HS-5 (cell line): Measurements from ENCODE around the gene INHBA.

Experiments used
- DNase-seq: peaks from one replicate; pipeline ENCODE4 v3.0.0-alpha.2; 2012; ENCODE audit warnings: low read depth

The INHBA gene

DNA sequence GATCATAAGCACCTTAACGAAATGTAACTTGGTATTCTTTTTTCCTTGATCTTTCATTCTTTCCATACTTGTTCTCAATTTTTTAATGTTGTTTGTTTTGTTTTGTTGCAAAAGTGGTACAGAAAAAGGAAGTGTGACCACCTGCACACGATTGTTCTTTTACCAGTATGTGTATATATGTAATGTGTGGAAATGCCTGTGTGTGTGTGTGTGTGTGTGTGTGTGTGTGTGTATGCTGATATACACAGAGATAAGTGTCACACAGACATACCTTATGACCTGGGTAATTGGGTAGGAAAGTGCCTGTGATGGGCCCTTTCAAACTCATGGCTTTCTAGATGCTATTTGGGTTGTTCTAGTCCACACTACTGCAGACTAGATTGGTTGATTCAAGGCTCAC is 14.0 kb downstream of the INHBA start:
- no peak for DNase-seq

GRCh38 chr7:41688012-41688625 is 14.8 kb downstream of the INHBA start:
- DNase-seq: no peak

GRCh38 chr7:41685684-41686083 is 17.2 kb downstream of the INHBA start:
- no peak for DNase-seq

DNA sequence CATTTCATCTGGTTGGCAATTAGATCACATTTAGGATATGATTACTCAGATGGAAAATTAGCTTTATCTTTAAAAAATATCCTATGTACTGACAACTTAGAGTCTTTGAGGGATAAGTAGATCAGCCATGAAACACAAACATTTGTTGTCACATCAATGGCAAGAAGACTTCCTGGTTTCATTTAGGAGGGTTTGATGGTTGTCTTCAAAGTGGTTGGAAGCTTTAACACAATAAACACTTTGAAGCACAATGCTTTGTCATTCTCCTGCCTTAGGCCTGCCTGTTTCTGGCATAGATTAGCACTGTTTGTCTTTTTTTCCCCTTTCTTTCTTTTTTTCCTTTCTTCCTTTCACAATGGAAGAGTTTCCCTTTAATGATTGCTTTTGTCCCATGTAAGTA is 20.5 kb downstream of the INHBA start:
- no peak for DNase-seq

GRCh38 chr7:41679566-41679965 is 23.3 kb downstream of the INHBA start:
- DNase-seq: no peak

- DNase-seq: no peak
These were observed 28.3 kb downstream of the INHBA start for GRCh38 chr7:41674505-41675023.

- no peak for DNase-seq
These were observed 41.3 kb downstream of the INHBA start for GRCh38 chr7:41661596-41661995.

- DNase-seq: no peak
These were observed 43.4 kb downstream of the INHBA start for GRCh38 chr7:41659539-41659938.

- peak; percentile 20 for DNase-seq
These were observed 46.5 kb downstream of the INHBA start for GRCh38 chr7:41656366-41656765.

- no peak for DNase-seq
These were observed 47.5 kb downstream of the INHBA start for GRCh38 chr7:41655426-41655825.

GRCh38 chr7:41652267-41652666 is 50.6 kb downstream of the INHBA start:
- DNase-seq: no peak

GRCh38 chr7:41648501-41648900 is 54.4 kb downstream of the INHBA start:
- DNase-seq: no peak

- DNase-seq: no peak
These were observed 59.3 kb downstream of the INHBA start for GRCh38 chr7:41643616-41644015.

GRCh38 chr7:41641665-41642014 is 61.2 kb downstream of the INHBA start:
- no peak for DNase-seq

DNA sequence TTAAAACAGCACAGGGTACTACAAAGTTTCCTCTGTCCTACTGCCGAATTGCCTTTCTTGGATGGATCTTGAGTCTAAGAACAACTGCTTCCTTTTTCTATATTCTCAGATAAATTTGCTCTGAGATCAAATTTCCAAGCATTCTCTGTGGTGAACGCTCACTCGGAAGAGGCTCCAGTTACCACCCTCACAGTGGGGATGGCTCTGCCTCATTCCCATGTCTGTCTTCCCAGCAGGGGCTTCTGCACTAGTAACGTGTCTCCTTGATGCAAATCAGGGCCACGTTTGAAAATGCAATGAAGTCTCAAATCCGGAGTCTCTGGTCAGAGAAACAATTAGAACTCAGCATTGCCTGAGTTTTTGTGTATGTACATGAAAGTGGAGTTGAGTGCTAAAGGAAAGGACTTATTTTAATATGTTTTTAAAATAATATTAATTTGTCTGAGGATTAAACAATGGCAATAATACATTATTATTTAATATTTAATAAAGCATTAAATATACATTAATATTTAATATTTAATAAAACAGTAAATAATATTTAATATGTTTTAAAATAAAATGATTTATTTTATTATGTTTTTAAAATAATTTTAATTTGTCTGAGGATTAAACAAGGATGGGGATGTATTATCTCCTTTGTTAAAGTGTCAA is 61.8 kb downstream of the INHBA start:
- no peak for DNase-seq

DNA sequence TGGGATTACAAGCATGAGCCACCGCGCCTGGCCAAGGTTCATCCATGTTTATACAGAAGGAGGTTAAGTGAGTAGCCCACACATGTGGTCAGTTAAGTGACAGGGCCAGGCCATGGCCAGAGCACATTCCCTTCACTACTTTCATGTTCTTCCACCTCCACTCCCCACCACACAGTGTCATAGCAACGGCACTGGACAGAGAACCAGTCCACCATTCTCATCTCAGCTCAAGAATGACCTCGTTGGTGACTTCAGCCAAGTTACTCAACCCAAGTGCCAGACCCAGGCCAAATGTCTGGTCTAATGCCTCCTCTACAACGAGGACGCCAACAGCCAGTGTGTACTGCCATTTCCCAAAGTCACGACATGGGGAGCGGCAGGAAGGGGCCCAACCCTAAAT is 62.4 kb downstream of the INHBA start:
- no peak for DNase-seq

- DNase-seq: peak; percentile 40
These were observed 65.8 kb downstream of the INHBA start for GRCh38 chr7:41637049-41637448.
